H9 (cell line): ENCODE results near the gene CYP24A1. TPM values are rescaled to one million over a fixed set of nuclear protein-coding genes. Genes with fewer than 3 reads are reported as not detected.

Source experiments
- DNase-seq: peaks from one replicate; pipeline ENCODE4 v3.0.0-alpha.2; 2017
- H2AFZ ChIP-seq: one replicate; pipeline ENCODE4 v1.6.1; 2013; ENCODE audit warnings: mild to moderate bottlenecking, low read length, control low read depth, moderate library complexity
- H2AK5ac ChIP-seq: 2 replicates; pipeline ENCODE4 v1.6.1; 2013; ENCODE audit warnings: low read length, control low read depth, mixed read lengths; ENCODE audit not compliant: insufficient read length
- H2BK120ac ChIP-seq: one replicate; pipeline ENCODE4 v1.6.1; 2013; ENCODE audit warnings: low read depth, mild to moderate bottlenecking, low read length, control low read depth, inconsistent platforms; ENCODE audit not compliant: poor library complexity, severe bottlenecking
- H2BK12ac ChIP-seq: 2 replicates; pipeline ENCODE4 v1.6.1; 2013; ENCODE audit warnings: low read length, control low read depth, mixed read lengths, low read depth; ENCODE audit not compliant: insufficient read length
- H2BK15ac ChIP-seq: 2 replicates; pipeline ENCODE4 v1.6.1; 2013; ENCODE audit warnings: low read depth, low read length, control low read depth
- H2BK20ac ChIP-seq: one replicate; pipeline ENCODE4 v1.6.1; 2013; ENCODE audit warnings: low read depth, mild to moderate bottlenecking, low read length, control low read depth, inconsistent platforms; ENCODE audit not compliant: poor library complexity, severe bottlenecking
- H2BK5ac ChIP-seq: 2 replicates; pipeline ENCODE4 v1.6.1; 2013; ENCODE audit warnings: low read length, control low read depth, mixed read lengths; ENCODE audit not compliant: insufficient read length
- H3K14ac ChIP-seq: 2 replicates; pipeline ENCODE4 v1.6.1; 2013; ENCODE audit warnings: low read length, control low read depth; ENCODE audit not compliant: insufficient read depth
- H3K18ac ChIP-seq: 2 replicates; pipeline ENCODE4 v1.6.1; 2013; ENCODE audit warnings: low read depth, mild to moderate bottlenecking, mixed read lengths, low read length, control low read depth; ENCODE audit not compliant: insufficient read length
- H3K23ac ChIP-seq: 2 replicates; pipeline ENCODE4 v1.6.1; 2013; ENCODE audit warnings: low read length, control low read depth, mixed read lengths, low read depth; ENCODE audit not compliant: insufficient read length
- H3K23me2 ChIP-seq: 2 replicates; pipeline ENCODE4 v1.6.1; 2013; ENCODE audit warnings: low read depth, mild to moderate bottlenecking, mixed read lengths, low read length, control low read depth; ENCODE audit not compliant: insufficient read length, poor library complexity, severe bottlenecking
- H3K27ac ChIP-seq: 2 replicates; pipeline ENCODE4 v1.5.1; 2013; ENCODE audit warnings: low read length, control low read depth, mixed read lengths, low read depth; ENCODE audit not compliant: insufficient read length
- H3K27me3 ChIP-seq: 2 replicates; pipeline ENCODE4 v1.6.1; 2013; ENCODE audit warnings: low read length, control low read depth, inconsistent platforms; ENCODE audit not compliant: insufficient read depth
- H3K4ac ChIP-seq: 2 replicates; pipeline ENCODE4 v1.6.1; 2013; ENCODE audit warnings: low read depth, mild to moderate bottlenecking, control low read depth, inconsistent platforms, low read length, moderate library complexity
- H3K4me1 ChIP-seq: 2 replicates; pipeline ENCODE4 v1.6.1; 2013; ENCODE audit warnings: low read length, control low read depth, inconsistent platforms; ENCODE audit not compliant: insufficient read depth
- H3K4me2 ChIP-seq: 2 replicates; pipeline ENCODE4 v1.6.1; 2013; ENCODE audit warnings: low read length, control low read depth, mixed read lengths; ENCODE audit not compliant: insufficient read length, insufficient read depth
- H3K56ac ChIP-seq: 2 replicates; pipeline ENCODE4 v1.6.1; 2013; ENCODE audit warnings: low read depth, mild to moderate bottlenecking, mixed read lengths, low read length, control low read depth; ENCODE audit not compliant: insufficient read length
- H3K79me1 ChIP-seq: 2 replicates; pipeline ENCODE4 v1.6.1; 2013; ENCODE audit warnings: low read depth, mild to moderate bottlenecking, moderate library complexity, low read length, control low read depth, inconsistent platforms; ENCODE audit not compliant: insufficient read depth, poor library complexity, severe bottlenecking
- H3K79me2 ChIP-seq: 2 replicates; pipeline ENCODE4 v1.6.1; 2013; ENCODE audit warnings: low read length, control low read depth, inconsistent platforms; ENCODE audit not compliant: insufficient read depth
- H3K9ac ChIP-seq: 2 replicates; pipeline ENCODE4 v1.6.1; 2013; ENCODE audit warnings: low read length, control low read depth, mixed read lengths; ENCODE audit not compliant: insufficient read length; ENCODE audit errors: extremely low read depth
- H3K9me3 ChIP-seq: one replicate; pipeline ENCODE4 v1.6.1; 2013; ENCODE audit warnings: low read depth, low read length, inconsistent platforms; ENCODE audit not compliant: control insufficient read depth
- H3T11ph ChIP-seq: one replicate; pipeline ENCODE4 v1.6.1; 2013; ENCODE audit warnings: mild to moderate bottlenecking, low read length, control low read depth, inconsistent platforms
- H4K20me1 ChIP-seq: one replicate; pipeline ENCODE4 v1.6.1; 2013; ENCODE audit not compliant: control insufficient read depth, insufficient read length, insufficient read depth
- H4K5ac ChIP-seq: 2 replicates; pipeline ENCODE4 v1.6.1; 2013; ENCODE audit warnings: low read depth, mild to moderate bottlenecking, mixed read lengths, low read length, control low read depth; ENCODE audit not compliant: insufficient read length
- H4K8ac ChIP-seq: replicated peaks from 2 replicates; pipeline ENCODE4 v1.6.1; 2013; ENCODE audit warnings: low read length, control low read depth, mixed read lengths, low read depth; ENCODE audit not compliant: insufficient read length
- H4K91ac ChIP-seq: 2 replicates; pipeline ENCODE4 v1.6.1; 2013; ENCODE audit warnings: low read depth, mild to moderate bottlenecking, moderate library complexity, mixed read lengths, low read length, control low read depth; ENCODE audit not compliant: insufficient read length
- H3K27ac Mint-ChIP-seq, 3 experiments: 2 replicates in 2 of 3; 3 replicates in 1 of 3; pipeline ENCODE4 v1.8.0; 2020 to 2021; ENCODE audit warnings: mixed read lengths in 3 of 3, mild to moderate bottlenecking in 1 of 3, moderate library complexity in 1 of 3
- H3K27me3 Mint-ChIP-seq: 2 replicates; pipeline ENCODE4 v1.8.0; 2021; ENCODE audit warnings: low read depth, mild to moderate bottlenecking, moderate library complexity, mixed read lengths
- H3K36me3 Mint-ChIP-seq, 3 experiments: 2 replicates in 2 of 3; 3 replicates in 1 of 3; pipeline ENCODE4 v1.8.0; 2020 to 2021; ENCODE audit warnings: low read depth in 3 of 3, mixed read lengths in 3 of 3; ENCODE audit not compliant: insufficient read depth in 1 of 3
- H3K4me1 Mint-ChIP-seq, 2 experiments: 2 replicates each; pipeline ENCODE4 v1.8.0; 2020; ENCODE audit warnings: mixed read lengths in 2 of 2
- H3K4me3 Mint-ChIP-seq, 2 experiments: 2 replicates in 1 of 2; 3 replicates in 1 of 2; pipeline ENCODE4 v1.8.0; 2020 to 2021; ENCODE audit warnings: mild to moderate bottlenecking in 2 of 2, mixed read lengths in 2 of 2, moderate library complexity in 1 of 2
- H3K9me3 Mint-ChIP-seq, 2 experiments: 2 replicates in 1 of 2; 3 replicates in 1 of 2; pipeline ENCODE4 v1.8.0; 2020; ENCODE audit warnings: mild to moderate bottlenecking in 2 of 2, mixed read lengths in 2 of 2, moderate library complexity in 1 of 2
- WGBS: extraction: QIAGEN DNeasy Blood & Tissue Kit; methylation state at CpG from one replicate; pipeline ENCODE4 v1.1.7; 2013; ENCODE audit warnings: missing lambda C conversion rate, low lambda C conversion rate, mixed read lengths; ENCODE audit not compliant: insufficient read length; ENCODE audit errors: extremely low coverage; 5-methylcytosine and 5-hydroxymethylcytosine counted together
- total RNA-seq: library from RNA; stranded (reverse); gene quantifications from 2 replicates; pipeline ENCODE4 v1.2.1, GENCODE V29; 2021
- TF ChIP-seq, protein P1 (sequence below): fragments of 200-600 bp; sonication (generic); conservative IDR thresholded peaks from 3 replicates; pipeline ENCODE4 v1.8.0; 2021; ENCODE audit warnings: antibody characterized with exemption, mild to moderate bottlenecking

Gene CYP24A1
- total RNA-seq, 1 experiment from 2014 or later, result not detected

DNA sequence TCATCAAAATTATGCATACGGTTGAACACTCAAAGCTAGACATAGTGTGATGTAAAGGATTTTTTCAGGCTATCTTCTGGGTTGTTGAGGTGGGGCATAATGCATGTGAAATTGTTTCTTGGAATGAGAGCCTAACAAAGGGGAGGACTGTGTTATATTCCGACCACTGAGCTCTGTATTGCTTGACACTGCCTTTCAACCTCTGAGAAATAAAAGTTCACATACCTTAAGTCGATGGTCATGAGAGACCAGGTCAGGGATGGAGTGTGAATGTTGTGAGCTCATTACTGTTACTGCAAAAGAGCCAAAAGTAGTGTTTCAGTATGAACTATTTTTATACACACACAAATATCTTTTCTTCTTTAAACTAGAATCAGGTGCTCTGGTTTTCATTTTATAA, 39.1 kb upstream of the CYP24A1 start:
- H3K4me3 Mint-ChIP-seq, result no peak overlapping the region
- Histone ChIP-seq H3K4me1 (no peaks in the 10 kb centered on the region), H2BK15ac (no peak overlapping the region), H3K4ac (no peak overlapping the region), H3K27ac (no peak overlapping the region), H3K4me2 (no peak overlapping the region), H3K23ac (no peak overlapping the region), H4K8ac (no peak overlapping the region), H3K27me3 (no peaks in the 10 kb centered on the region), H3K14ac (no peak overlapping the region), H3K9me3 (no peaks in the 10 kb centered on the region), H3K79me2 (peaks cover 34% of the 10 kb centered on the region; the same call in 1 of the 2 replicates), H2AFZ (no peak overlapping the region), H4K91ac (no peak overlapping the region), H2BK120ac (no peak overlapping the region), H2AK5ac (no peak overlapping the region), H4K20me1 (no peaks in the 10 kb centered on the region), H4K5ac (no peak overlapping the region), H3K56ac (no peak overlapping the region), H2BK20ac (no peak overlapping the region), H3K23me2 (peaks cover 7% of the 10 kb centered on the region), H3K79me1 (peaks cover 3% of the 10 kb centered on the region), H3K9ac (no peak overlapping the region), H3K18ac (no peak overlapping the region), H2BK5ac (no peak overlapping the region), H3T11ph (no peak overlapping the region), H2BK12ac (no peak overlapping the region)
- WGBS, result no CpG with 5 or more reads among the region's 3 CpGs
- no peaks in the 10 kb centered on the region for H3K9me3 Mint-ChIP-seq
- H3K4me1 Mint-ChIP-seq, result peaks cover 16 to 17% of the 10 kb centered on the region in 2 experiments
- peaks cover 37 to 57% (median 39%) of the 10 kb centered on the region in 3 experiments; a peak in 6 of 7 replicates for H3K36me3 Mint-ChIP-seq
- TF ChIP-seq, protein P1, sequence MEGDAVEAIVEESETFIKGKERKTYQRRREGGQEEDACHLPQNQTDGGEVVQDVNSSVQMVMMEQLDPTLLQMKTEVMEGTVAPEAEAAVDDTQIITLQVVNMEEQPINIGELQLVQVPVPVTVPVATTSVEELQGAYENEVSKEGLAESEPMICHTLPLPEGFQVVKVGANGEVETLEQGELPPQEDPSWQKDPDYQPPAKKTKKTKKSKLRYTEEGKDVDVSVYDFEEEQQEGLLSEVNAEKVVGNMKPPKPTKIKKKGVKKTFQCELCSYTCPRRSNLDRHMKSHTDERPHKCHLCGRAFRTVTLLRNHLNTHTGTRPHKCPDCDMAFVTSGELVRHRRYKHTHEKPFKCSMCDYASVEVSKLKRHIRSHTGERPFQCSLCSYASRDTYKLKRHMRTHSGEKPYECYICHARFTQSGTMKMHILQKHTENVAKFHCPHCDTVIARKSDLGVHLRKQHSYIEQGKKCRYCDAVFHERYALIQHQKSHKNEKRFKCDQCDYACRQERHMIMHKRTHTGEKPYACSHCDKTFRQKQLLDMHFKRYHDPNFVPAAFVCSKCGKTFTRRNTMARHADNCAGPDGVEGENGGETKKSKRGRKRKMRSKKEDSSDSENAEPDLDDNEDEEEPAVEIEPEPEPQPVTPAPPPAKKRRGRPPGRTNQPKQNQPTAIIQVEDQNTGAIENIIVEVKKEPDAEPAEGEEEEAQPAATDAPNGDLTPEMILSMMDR, result no peak
- DNase-seq, result no peak
- no peak overlapping the region for H3K27ac Mint-ChIP-seq
- H3K27me3 Mint-ChIP-seq, result no peaks in the 10 kb centered on the region
